ENCODE results near the gene RPS16. TPM values are rescaled to one million over a fixed set of nuclear protein-coding genes. Genes with fewer than 3 reads are reported as not detected.

RPS16 gene
- total and polyA plus RNA-seq, 5 donors from 2014 or later, result 1,440 to 2,708 (median 2,162) TPM

DNA sequence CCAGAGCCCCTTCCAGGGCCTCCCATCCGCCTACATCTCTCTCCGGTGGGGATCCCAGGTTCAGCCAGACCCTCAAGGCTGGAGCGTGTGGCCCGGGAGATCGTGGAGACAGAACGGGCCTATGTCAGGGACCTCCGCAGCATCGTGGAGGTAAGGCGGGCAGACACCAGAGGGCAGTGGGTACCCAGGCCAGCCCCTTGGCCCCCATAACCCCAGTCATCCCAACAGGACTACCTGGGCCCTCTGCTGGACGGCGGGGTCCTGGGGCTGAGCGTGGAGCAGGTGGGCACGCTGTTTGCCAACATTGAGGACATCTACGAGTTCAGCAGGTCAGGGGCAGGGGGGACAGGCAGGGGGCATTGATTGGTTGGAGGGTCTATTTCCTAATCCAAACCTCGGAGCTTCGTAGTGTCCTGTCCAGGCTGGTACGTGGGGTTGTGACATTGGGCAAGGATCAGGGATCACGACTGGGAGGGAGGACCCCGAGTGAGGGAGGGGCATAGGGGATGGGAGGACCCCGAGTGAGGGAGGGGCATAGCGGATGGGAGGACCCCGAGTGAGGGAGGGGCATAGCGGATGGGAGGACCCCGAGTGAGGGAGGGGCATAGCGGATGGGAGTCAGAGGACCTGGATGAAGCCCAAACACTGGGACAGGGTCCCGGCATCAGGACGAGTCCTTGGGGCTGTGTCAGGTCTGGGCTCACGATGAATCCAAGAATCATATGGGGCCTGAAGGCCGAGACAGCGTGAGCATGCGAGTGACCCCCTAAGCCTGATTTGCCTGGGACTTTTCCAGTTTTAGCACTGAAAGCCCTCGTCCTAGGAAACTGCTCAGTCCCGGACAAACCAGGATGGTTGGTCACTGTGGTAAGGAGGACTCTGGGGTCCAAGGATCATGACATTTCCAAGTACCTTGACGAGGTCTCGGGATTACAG, 20.4 kb downstream of the RPS16 start:
- H3K4me1 ChIP-seq (ENCODE audit: control insufficient read depth, insufficient read depth, low read length, poor library complexity, severe bottlenecking), result peaks cover 30% of the 10 kb centered on the region
- H3K9me3 ChIP-seq (ENCODE audit: control insufficient read depth in 2 of 2, low read length in 2 of 2), result no peaks in the 10 kb centered on the region
- ATAC-seq (ENCODE audit: low read depth in 2 of 2) (no peak), DNase-seq (no peak)
- H3K36me3 ChIP-seq (ENCODE audit: control insufficient read depth, insufficient read depth, low read length), result peaks cover 17% of the 10 kb centered on the region
- H3K27ac ChIP-seq (ENCODE audit: insufficient read depth, low read length, poor library complexity, severe bottlenecking), result no peak overlapping the region
- peaks cover 4 to 40% (median 27%) of the 10 kb centered on the region in 4 donors for H3K4me1 Mint-ChIP-seq
- H3K36me3 Mint-ChIP-seq, result peaks cover 19% of the 10 kb centered on the region
- no peak overlapping the region for H3K4me3 ChIP-seq (ENCODE audit: low read depth, low read length)
- peaks cover 12% of the 10 kb centered on the region for H3K27me3 Mint-ChIP-seq
- peaks cover 0 to 5% (median 0%) of the 10 kb centered on the region in 7 donors for H3K9me3 Mint-ChIP-seq
- no peak overlapping the region for H3K27ac Mint-ChIP-seq
- no peaks in the 10 kb centered on the region for H3K27me3 ChIP-seq (ENCODE audit: control insufficient read depth, insufficient read depth, low read length)
- peak overlapping the region; percentile 31 to 89 (median 52) for H3K4me3 Mint-ChIP-seq

GRCh38 chr19:39413911-39414608, 21.7 kb downstream of the RPS16 start:
- Mint-ChIP-seq H3K36me3 (peaks cover 17% of the 10 kb centered on the region), H3K27ac (peak overlapping the region; percentile 85 to 97 (median 94)), H3K27me3 (peaks cover 16% of the 10 kb centered on the region), H3K4me1 (peaks cover 4 to 43% (median 29%) of the 10 kb centered on the region in 4 donors), H3K9me3 (peaks cover 0 to 5% (median 0%) of the 10 kb centered on the region in 7 donors), H3K4me3 (peak overlapping the region; percentile 40 to 90 (median 84))
- ATAC-seq (ENCODE audit: low read depth in 2 of 2) (no peak), DNase-seq (no peak)
- Histone ChIP-seq H3K36me3 (ENCODE audit: control insufficient read depth, insufficient read depth, low read length) (peaks cover 16% of the 10 kb centered on the region), H3K4me3 (ENCODE audit: low read depth, low read length) (peak overlapping the region; percentile 32), H3K27me3 (ENCODE audit: control insufficient read depth, insufficient read depth, low read length) (no peaks in the 10 kb centered on the region), H3K4me1 (ENCODE audit: control insufficient read depth, insufficient read depth, low read length, poor library complexity, severe bottlenecking) (peaks cover 42% of the 10 kb centered on the region), H3K9me3 (ENCODE audit: control insufficient read depth in 2 of 2, low read length in 2 of 2) (no peaks in the 10 kb centered on the region), H3K27ac (ENCODE audit: insufficient read depth, low read length, poor library complexity, severe bottlenecking) (peak overlapping the region; percentile 100)

GRCh38 chr19:39413272-39413910, 22.4 kb downstream of the RPS16 start:
- peak overlapping the region; percentile 100 for H3K27ac ChIP-seq (ENCODE audit: insufficient read depth, low read length, poor library complexity, severe bottlenecking)
- no peak for ATAC-seq (ENCODE audit: low read depth in 2 of 2)
- H3K4me1 ChIP-seq (ENCODE audit: control insufficient read depth, insufficient read depth, low read length, poor library complexity, severe bottlenecking), result peaks cover 49% of the 10 kb centered on the region

DNA sequence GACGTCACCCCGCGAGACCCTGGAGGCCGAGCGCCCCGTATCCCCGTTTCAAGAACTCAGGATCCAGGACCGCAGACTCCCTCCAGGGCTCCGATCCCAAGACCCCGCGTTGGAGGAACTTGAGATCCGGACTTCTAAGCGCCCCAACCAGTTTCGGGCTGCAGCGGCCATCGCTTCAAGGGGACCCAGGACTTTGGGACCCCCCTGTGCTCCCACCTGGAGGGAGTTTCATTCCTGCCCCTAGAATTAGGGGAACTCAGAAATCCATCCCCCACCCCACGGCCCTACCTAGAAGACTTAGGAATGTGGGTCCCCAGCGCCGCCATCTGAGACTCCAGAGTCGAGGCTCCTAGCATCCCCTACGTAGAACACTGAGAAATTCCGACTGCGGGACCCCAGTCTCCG, 22.9 kb downstream of the RPS16 start:
- peaks cover 0 to 7% (median 0%) of the 10 kb centered on the region in 7 donors for H3K9me3 Mint-ChIP-seq
- H3K36me3 Mint-ChIP-seq, result peaks cover 28% of the 10 kb centered on the region
- ATAC-seq (ENCODE audit: low read depth in 2 of 2) (no peak), DNase-seq (no peak)
- peak overlapping the region; percentile 72 for H3K4me3 ChIP-seq (ENCODE audit: low read depth, low read length)
- H3K36me3 ChIP-seq (ENCODE audit: control insufficient read depth, insufficient read depth, low read length), result peaks cover 20% of the 10 kb centered on the region
- H3K4me1 ChIP-seq (ENCODE audit: control insufficient read depth, insufficient read depth, low read length, poor library complexity, severe bottlenecking), result peaks cover 53% of the 10 kb centered on the region
- H3K27ac ChIP-seq (ENCODE audit: insufficient read depth, low read length, poor library complexity, severe bottlenecking), result peak overlapping the region; percentile 100
- peak overlapping the region; percentile 38 to 99 (median 99) for H3K27ac Mint-ChIP-seq
- H3K4me3 Mint-ChIP-seq, result peak overlapping the region; percentile 95 to 99 (median 97)
- H3K4me1 Mint-ChIP-seq, result peaks cover 4 to 48% (median 34%) of the 10 kb centered on the region in 4 donors
- no peaks in the 10 kb centered on the region for H3K9me3 ChIP-seq (ENCODE audit: control insufficient read depth in 2 of 2, low read length in 2 of 2)
- peaks cover 20% of the 10 kb centered on the region for H3K27me3 Mint-ChIP-seq
- H3K27me3 ChIP-seq (ENCODE audit: control insufficient read depth, insufficient read depth, low read length), result no peaks in the 10 kb centered on the region

More at GRCh38 chr19:39413272-39413910, 22.4 kb downstream of the RPS16 start:
- Mint-ChIP-seq H3K27me3 (peaks cover 20% of the 10 kb centered on the region), H3K36me3 (peaks cover 23% of the 10 kb centered on the region), H3K4me1 (peaks cover 4 to 48% (median 34%) of the 10 kb centered on the region in 4 donors), H3K4me3 (peak overlapping the region; percentile 95 to 99 (median 97)), H3K9me3 (peaks cover 0 to 7% (median 0%) of the 10 kb centered on the region in 7 donors), H3K27ac (peak overlapping the region; percentile 97 to 99 (median 99))
- H3K9me3 ChIP-seq (ENCODE audit: control insufficient read depth in 2 of 2, low read length in 2 of 2), result no peaks in the 10 kb centered on the region
- peak overlapping the region; percentile 72 for H3K4me3 ChIP-seq (ENCODE audit: low read depth, low read length)
- H3K36me3 ChIP-seq (ENCODE audit: control insufficient read depth, insufficient read depth, low read length), result peaks cover 15% of the 10 kb centered on the region
- H3K27me3 ChIP-seq (ENCODE audit: control insufficient read depth, insufficient read depth, low read length), result no peaks in the 10 kb centered on the region
- peak in 2 of 3 donors; percentile 33 to 48 for DNase-seq

DNA sequence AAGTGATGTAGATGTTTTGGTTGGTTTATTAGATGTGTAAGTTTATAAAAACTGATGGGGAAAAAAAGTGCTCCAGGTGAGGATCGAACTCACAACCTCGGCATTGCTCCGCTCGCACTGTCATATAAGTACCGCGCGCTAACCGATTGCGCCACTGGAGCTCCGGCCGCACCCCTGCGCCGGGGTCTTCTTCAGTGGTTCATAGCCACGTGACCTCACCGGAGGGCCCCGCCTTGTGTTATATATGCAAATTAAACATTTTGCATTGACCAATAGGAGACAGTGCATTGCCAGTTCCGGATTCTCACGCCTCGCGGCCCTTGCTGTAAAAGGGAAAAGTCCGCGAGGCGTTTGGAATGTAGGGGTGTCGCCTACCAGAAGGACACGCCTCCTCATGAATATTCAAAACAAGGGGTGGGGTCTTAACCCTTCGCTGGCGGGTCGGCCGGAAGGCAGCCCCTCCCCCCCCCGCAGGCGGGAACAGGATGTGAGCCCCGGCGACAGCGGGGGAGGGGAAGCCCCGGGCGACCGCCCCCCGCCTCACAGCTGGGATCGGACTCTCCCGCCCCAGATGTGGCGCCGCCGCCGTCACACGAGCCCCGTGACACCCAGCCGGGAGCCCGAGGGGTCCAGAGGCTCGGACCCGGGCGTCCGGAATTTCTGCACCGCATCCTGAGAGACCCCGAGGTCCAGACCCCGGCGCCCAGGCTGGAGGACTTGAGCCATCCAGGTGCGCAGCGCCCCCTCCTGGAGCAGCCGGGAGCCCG, 23.5 kb downstream of the RPS16 start, which contains the start of gene PLEKHG2:
Gene PLEKHG2, plus strand, starts transcription at position 570 of the 767 bp plus-strand sequence. CDS start 1,418 bp downstream, outside the sequence.
- H3K27me3 Mint-ChIP-seq, result peaks cover 20% of the 10 kb centered on the region
- peaks cover 26% of the 10 kb centered on the region for H3K36me3 ChIP-seq (ENCODE audit: control insufficient read depth, insufficient read depth, low read length)
- peaks cover 4 to 47% (median 34%) of the 10 kb centered on the region in 4 donors for H3K4me1 Mint-ChIP-seq
- peak; percentile 92 to 99 (median 97) for DNase-seq
- H3K4me3 Mint-ChIP-seq, result peak within 1 kb of the TSS; percentile 95 to 99 (median 97)
- peak within 1 kb of the TSS; percentile 99 to 100 (median 99) for H3K27ac Mint-ChIP-seq
- H3K36me3 Mint-ChIP-seq, result peaks cover 30% of the 10 kb centered on the region
- H3K9me3 ChIP-seq (ENCODE audit: control insufficient read depth in 2 of 2, low read length in 2 of 2), result no peaks in the 10 kb centered on the region
- H3K4me3 ChIP-seq (ENCODE audit: low read depth, low read length), result peak within 1 kb of the TSS; percentile 75
- H3K27ac ChIP-seq (ENCODE audit: insufficient read depth, low read length, poor library complexity, severe bottlenecking), result peak within 1 kb of the TSS; percentile 100
- peaks cover 55% of the 10 kb centered on the region for H3K4me1 ChIP-seq (ENCODE audit: control insufficient read depth, insufficient read depth, low read length, poor library complexity, severe bottlenecking)
- H3K27me3 ChIP-seq (ENCODE audit: control insufficient read depth, insufficient read depth, low read length), result no peaks in the 10 kb centered on the region
- peaks cover 0 to 7% (median 0%) of the 10 kb centered on the region in 7 donors for H3K9me3 Mint-ChIP-seq
- peak; percentile 72 to 74 for ATAC-seq (ENCODE audit: low read depth in 2 of 2)

DNA sequence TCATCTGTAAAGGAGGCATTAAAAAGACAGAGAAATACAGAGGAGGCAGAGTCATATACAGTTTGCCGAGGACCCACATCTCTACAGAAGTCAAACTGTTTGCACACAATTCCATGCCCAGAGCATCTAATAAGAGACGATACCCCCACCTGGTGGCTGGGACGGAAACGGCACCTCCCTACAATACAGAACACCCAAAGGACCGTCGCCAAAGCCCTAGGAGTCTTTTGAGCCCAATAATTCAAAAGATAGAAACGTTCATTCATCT, 24.0 kb downstream of the RPS16 start:
- Mint-ChIP-seq H3K4me3 (peak overlapping the region; percentile 95 to 99 (median 97)), H3K4me1 (peaks cover 4 to 45% (median 34%) of the 10 kb centered on the region in 4 donors), H3K36me3 (peaks cover 30% of the 10 kb centered on the region), H3K27me3 (peaks cover 25% of the 10 kb centered on the region), H3K9me3 (peaks cover 0 to 11% (median 0%) of the 10 kb centered on the region in 7 donors), H3K27ac (peak overlapping the region; percentile 99 to 100 (median 99))
- peak; percentile 84 to 95 (median 93) for DNase-seq
- ATAC-seq (ENCODE audit: low read depth in 2 of 2), result peak; percentile 45 to 47
- no peaks in the 10 kb centered on the region for H3K27me3 ChIP-seq (ENCODE audit: control insufficient read depth, insufficient read depth, low read length)
- H3K4me3 ChIP-seq (ENCODE audit: low read depth, low read length), result peak overlapping the region; percentile 75
- no peaks in the 10 kb centered on the region for H3K9me3 ChIP-seq (ENCODE audit: control insufficient read depth in 2 of 2, low read length in 2 of 2)
- H3K4me1 ChIP-seq (ENCODE audit: control insufficient read depth, insufficient read depth, low read length, poor library complexity, severe bottlenecking), result peaks cover 55% of the 10 kb centered on the region
- H3K27ac ChIP-seq (ENCODE audit: insufficient read depth, low read length, poor library complexity, severe bottlenecking), result peak overlapping the region; percentile 100
- peaks cover 25% of the 10 kb centered on the region for H3K36me3 ChIP-seq (ENCODE audit: control insufficient read depth, insufficient read depth, low read length)

All from CD4-positive, CD25-positive, alpha-beta regulatory T cell (primary cell).